Endometrial microvascular endothelial cells (primary cell): Measurements from ENCODE around the gene FHIT. TPM values are rescaled to one million over a fixed set of nuclear protein-coding genes. Genes with fewer than 3 reads are reported as not detected.
"Not testable (repeated sequence)": the region's sequence is repeated elsewhere in the genome, so short reads cannot be mapped to it uniquely, and the experiment has no call there.

Experiments used
- in situ Hi-C: cut with HindIII; loops from 2 replicates; pipeline ENCODE4 v1.10.0; 2017; ENCODE audit warnings: low sequenced_read_pairs, low pct_unique_long_range_greater_than_20kb; ENCODE audit errors: inconsistent ontology term
- total RNA-seq: library from RNA; depleted of rRNA; stranded (reverse); fragments of >200 nt; gene quantifications from one replicate; pipeline ENCODE4 v1.2.3, GENCODE V29; 2015; ENCODE audit errors: inconsistent ontology term

FHIT gene
- total RNA-seq, 1 donor from 2014 or later, result 0.19 TPM

GRCh38 chr3:61035573-61035972 is 215.7 kb downstream of the FHIT start:
- in situ Hi-C loops, result no loop called here

GRCh38 chr3:61032991-61033390 is 218.3 kb downstream of the FHIT start:
- in situ Hi-C loops, result no loop called here

- in situ Hi-C loops, result no loop called here
Measured at GRCh38 chr3:61031503-61031902, 219.7 kb downstream of the FHIT start.

GRCh38 chr3:61030469-61031035 is 220.7 kb downstream of the FHIT start:
- in situ Hi-C loops, result no loop called here

GRCh38 chr3:61029194-61029593 is 222.1 kb downstream of the FHIT start:
- in situ Hi-C loops, result no loop called here

- in situ Hi-C loops, result no loop called here
Measured at GRCh38 chr3:61018807-61019206, 232.4 kb downstream of the FHIT start.

- in situ Hi-C loops, result not testable (repeated sequence)
Measured at GRCh38 chr3:61017028-61017427, 234.2 kb downstream of the FHIT start.

GRCh38 chr3:61015859-61016258 is 235.4 kb downstream of the FHIT start:
- in situ Hi-C loops, result no loop called here

- in situ Hi-C loops, result no loop called here
Measured at GRCh38 chr3:61015408-61015807, 235.8 kb downstream of the FHIT start.

GRCh38 chr3:61008998-61009380 is 242.3 kb downstream of the FHIT start:
- in situ Hi-C loops, result no loop called here

- in situ Hi-C loops, result no loop called here
Measured at GRCh38 chr3:61008153-61008997, 242.9 kb downstream of the FHIT start.

GRCh38 chr3:61005591-61005990 is 245.7 kb downstream of the FHIT start:
- in situ Hi-C loops, result no loop called here

- in situ Hi-C loops, result no loop called here
Measured at GRCh38 chr3:60998858-60999257, 252.4 kb downstream of the FHIT start.

- in situ Hi-C loops, result no loop called here
Measured at GRCh38 chr3:60992395-60992794, 258.9 kb downstream of the FHIT start.

- in situ Hi-C loops, result no loop called here
Measured at GRCh38 chr3:60990442-60990730, 260.9 kb downstream of the FHIT start.

GRCh38 chr3:60989626-60990441 is 261.4 kb downstream of the FHIT start:
- in situ Hi-C loops, result no loop called here

GRCh38 chr3:60987191-60987590 is 264.1 kb downstream of the FHIT start:
- in situ Hi-C loops, result not testable (repeated sequence)

GRCh38 chr3:60986552-60986951 is 264.7 kb downstream of the FHIT start:
- in situ Hi-C loops, result no loop called here

- in situ Hi-C loops, result no loop called here
Measured at GRCh38 chr3:60983906-60984305, 267.3 kb downstream of the FHIT start.

- in situ Hi-C loops, result no loop called here
Measured at GRCh38 chr3:60980342-60980692, 270.9 kb downstream of the FHIT start.
